ENCODE results near the gene CLN6.
"Not testable (repeated sequence)": the region's sequence is repeated elsewhere in the genome, so short reads cannot be mapped to it uniquely, and the experiment has no call there.

The CLN6 gene

GRCh38 chr15:68184616-68185480 is 44.7 kb downstream of the CLN6 start:
- H3K9ac ChIP-seq (ENCODE audit: low read length), result no peak overlapping the region
- no peaks in the 10 kb centered on the region for H3K27me3 ChIP-seq (ENCODE audit: control insufficient read depth, insufficient read depth, low read length)
- no peaks in the 10 kb centered on the region for H3K9me3 ChIP-seq (ENCODE audit: control insufficient read depth, insufficient read depth, low read depth, low read length)
- H3K4me1 ChIP-seq (ENCODE audit: control insufficient read depth, insufficient read depth, low read length), result no peaks in the 10 kb centered on the region
- H3K4me3 ChIP-seq (ENCODE audit: low read depth, low read length), result no peak overlapping the region
- no peak overlapping the region for H3K27ac ChIP-seq (ENCODE audit: low read depth, low read length)
- H3K36me3 ChIP-seq (ENCODE audit: control insufficient read depth, insufficient read depth, low read length), result peaks cover 81% of the 10 kb centered on the region

DNA sequence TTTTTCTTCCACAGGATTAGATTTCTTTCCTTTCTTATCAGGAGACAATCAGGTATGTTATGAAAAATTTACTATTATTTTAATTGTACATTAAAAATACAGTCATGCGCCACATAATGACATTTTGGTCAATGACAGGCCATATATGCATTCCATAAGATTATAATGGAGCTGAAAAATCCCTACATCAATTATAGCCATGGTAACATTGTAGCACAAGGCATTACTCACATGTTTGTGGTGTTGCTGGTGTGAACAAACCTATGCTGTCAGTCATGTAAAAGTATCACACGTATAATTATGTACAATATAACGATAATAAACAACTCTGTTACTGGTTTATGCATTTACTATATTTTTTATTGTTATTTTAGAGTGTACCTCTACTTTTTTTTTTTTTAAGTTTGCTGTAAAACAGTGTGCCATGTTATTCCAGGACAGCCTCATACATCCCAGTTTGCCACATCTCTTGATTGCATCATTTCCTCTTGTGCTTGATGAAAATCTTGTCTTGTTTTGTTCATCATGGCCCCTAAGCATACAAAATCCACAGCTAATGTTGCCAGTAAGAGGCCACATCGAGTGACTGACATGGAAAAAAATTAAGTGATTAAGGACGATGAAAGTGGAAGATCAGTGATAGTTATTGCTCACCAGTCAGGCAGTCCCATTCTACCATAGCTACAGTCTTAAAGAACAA is 45.8 kb downstream of the CLN6 start:
- no peak overlapping the region for H3K27ac ChIP-seq (ENCODE audit: low read depth, low read length)

DNA sequence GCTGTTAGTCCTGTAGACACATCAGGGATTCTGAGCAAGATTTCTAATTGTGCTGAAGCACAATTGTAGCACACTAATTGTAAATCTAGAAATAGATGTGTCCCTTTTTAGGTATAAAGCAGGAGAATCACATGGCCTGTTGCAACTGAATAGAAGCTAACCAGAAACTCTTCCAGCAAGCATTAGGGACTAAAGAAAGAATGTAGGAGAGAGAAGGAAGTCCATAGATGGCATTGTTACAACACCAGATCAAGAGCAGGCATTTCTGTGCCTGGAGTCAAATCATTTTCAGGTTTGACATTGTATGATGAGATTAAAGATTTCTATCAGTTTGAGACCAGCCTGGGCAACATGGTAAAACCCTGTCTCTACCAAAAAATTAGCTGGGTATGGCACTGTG is 51.8 kb downstream of the CLN6 start:
- H3K27me3 ChIP-seq (ENCODE audit: control insufficient read depth, insufficient read depth, low read length), result no peaks in the 10 kb centered on the region
- no peak overlapping the region for H3K9ac ChIP-seq (ENCODE audit: low read length)
- H3K4me1 ChIP-seq (ENCODE audit: control insufficient read depth, insufficient read depth, low read length), result no peaks in the 10 kb centered on the region
- peaks cover 64% of the 10 kb centered on the region for H3K36me3 ChIP-seq (ENCODE audit: control insufficient read depth, insufficient read depth, low read length)
- H3K27ac ChIP-seq (ENCODE audit: low read depth, low read length), result no peak overlapping the region
- no peak overlapping the region for H3K4me3 ChIP-seq (ENCODE audit: low read depth, low read length)
- no peaks in the 10 kb centered on the region for H3K9me3 ChIP-seq (ENCODE audit: control insufficient read depth, insufficient read depth, low read depth, low read length)

More for the DNA sequence above, 45.8 kb downstream of the CLN6 start:
- Histone ChIP-seq H3K9me3 (ENCODE audit: control insufficient read depth, insufficient read depth, low read depth, low read length) (no peaks in the 10 kb centered on the region), H3K27me3 (ENCODE audit: control insufficient read depth, insufficient read depth, low read length) (no peaks in the 10 kb centered on the region), H3K4me3 (ENCODE audit: low read depth, low read length) (no peak overlapping the region), H3K4me1 (ENCODE audit: control insufficient read depth, insufficient read depth, low read length) (no peaks in the 10 kb centered on the region), H3K36me3 (ENCODE audit: control insufficient read depth, insufficient read depth, low read length) (peaks cover 78% of the 10 kb centered on the region), H3K9ac (ENCODE audit: low read length) (no peak overlapping the region)

DNA sequence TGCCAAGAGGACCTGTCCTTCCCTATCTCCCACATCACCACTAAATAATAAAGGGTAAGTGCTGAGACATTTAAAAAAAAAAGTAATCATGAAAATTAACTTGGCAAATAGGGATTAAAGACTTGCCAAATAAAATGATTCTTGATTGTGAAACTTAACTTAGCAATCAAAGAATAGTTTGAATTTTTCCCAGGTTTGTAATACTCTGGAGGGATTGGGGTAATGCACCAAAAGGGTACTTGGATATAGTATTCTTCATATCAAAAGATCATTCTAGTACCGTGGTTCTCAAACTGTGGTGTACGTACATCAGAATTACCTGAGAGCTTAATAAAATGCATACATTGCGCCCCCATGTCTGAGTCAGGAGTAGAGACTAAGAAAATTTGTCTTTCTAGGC is 52.9 kb downstream of the CLN6 start:
- H3K27me3 ChIP-seq (ENCODE audit: control insufficient read depth, insufficient read depth, low read length), result no peaks in the 10 kb centered on the region
- H3K36me3 ChIP-seq (ENCODE audit: control insufficient read depth, insufficient read depth, low read length), result peaks cover 55% of the 10 kb centered on the region
- H3K27ac ChIP-seq (ENCODE audit: low read depth, low read length), result no peak overlapping the region
- no peak overlapping the region for H3K9ac ChIP-seq (ENCODE audit: low read length)
- no peaks in the 10 kb centered on the region for H3K9me3 ChIP-seq (ENCODE audit: control insufficient read depth, insufficient read depth, low read depth, low read length)
- no peaks in the 10 kb centered on the region for H3K4me1 ChIP-seq (ENCODE audit: control insufficient read depth, insufficient read depth, low read length)
- no peak overlapping the region for H3K4me3 ChIP-seq (ENCODE audit: low read depth, low read length)

DNA sequence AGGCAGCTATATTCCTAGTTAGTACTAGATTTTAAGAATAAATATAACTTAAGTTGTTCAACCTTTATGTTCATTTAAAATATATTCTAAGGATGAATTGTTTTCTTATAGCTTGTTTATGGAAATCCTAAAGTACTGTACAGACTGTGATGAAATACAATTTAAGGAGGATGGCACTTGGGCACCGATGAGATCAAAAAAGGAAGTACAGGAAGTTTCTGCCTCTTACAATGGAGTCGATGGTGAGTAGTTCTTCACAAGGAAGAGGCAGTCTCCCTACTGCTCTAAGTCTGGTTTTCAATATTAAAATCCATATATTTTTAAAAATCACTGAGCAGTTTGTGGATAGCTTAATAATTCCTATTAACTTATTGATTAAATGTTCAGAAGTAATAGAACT is 54.0 kb downstream of the CLN6 start:
- no peaks in the 10 kb centered on the region for H3K4me1 ChIP-seq (ENCODE audit: control insufficient read depth, insufficient read depth, low read length)
- peaks cover 45% of the 10 kb centered on the region for H3K36me3 ChIP-seq (ENCODE audit: control insufficient read depth, insufficient read depth, low read length)
- H3K4me3 ChIP-seq (ENCODE audit: low read depth, low read length), result no peak overlapping the region
- H3K27me3 ChIP-seq (ENCODE audit: control insufficient read depth, insufficient read depth, low read length), result no peaks in the 10 kb centered on the region
- H3K9ac ChIP-seq (ENCODE audit: low read length), result no peak overlapping the region
- no peaks in the 10 kb centered on the region for H3K9me3 ChIP-seq (ENCODE audit: control insufficient read depth, insufficient read depth, low read depth, low read length)
- no peak overlapping the region for H3K27ac ChIP-seq (ENCODE audit: low read depth, low read length)

GRCh38 chr15:68173119-68173518 is 56.4 kb downstream of the CLN6 start:
- no peaks in the 10 kb centered on the region for H3K4me1 ChIP-seq (ENCODE audit: control insufficient read depth, insufficient read depth, low read length)
- H3K9ac ChIP-seq (ENCODE audit: low read length), result no peak overlapping the region
- no peaks in the 10 kb centered on the region for H3K9me3 ChIP-seq (ENCODE audit: control insufficient read depth, insufficient read depth, low read depth, low read length)
- no peak overlapping the region for H3K4me3 ChIP-seq (ENCODE audit: low read depth, low read length)
- H3K27ac ChIP-seq (ENCODE audit: low read depth, low read length), result no peak overlapping the region
- no peaks in the 10 kb centered on the region for H3K27me3 ChIP-seq (ENCODE audit: control insufficient read depth, insufficient read depth, low read length)
- H3K36me3 ChIP-seq (ENCODE audit: control insufficient read depth, insufficient read depth, low read length), result peaks cover 36% of the 10 kb centered on the region

DNA sequence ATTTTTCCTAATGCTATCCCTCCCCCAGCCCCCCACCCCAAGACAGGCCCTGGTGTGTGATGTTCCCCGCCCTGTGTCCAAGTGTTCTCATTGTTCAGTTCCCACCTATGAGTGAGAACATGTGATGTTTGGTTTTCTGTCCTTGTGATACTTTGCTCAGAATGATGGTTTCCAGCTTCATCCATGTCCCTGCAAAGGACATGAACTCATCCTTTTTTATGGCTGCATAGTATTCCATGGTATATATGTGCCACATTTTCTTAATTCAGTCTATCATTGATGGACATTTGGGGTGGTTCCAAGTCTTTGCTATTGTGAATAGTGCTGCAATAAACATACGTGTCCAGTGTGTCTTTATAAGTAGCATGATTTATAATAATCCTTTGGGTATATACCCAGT is 57.5 kb downstream of the CLN6 start:
- not testable (repeated sequence) for H3K9me3 ChIP-seq (ENCODE audit: control insufficient read depth, insufficient read depth, low read depth, low read length); H3K4me3 ChIP-seq (ENCODE audit: low read depth, low read length); H3K4me1 ChIP-seq (ENCODE audit: control insufficient read depth, insufficient read depth, low read length); H3K27me3 ChIP-seq (ENCODE audit: control insufficient read depth, insufficient read depth, low read length); H3K27ac ChIP-seq (ENCODE audit: low read depth, low read length); H3K9ac ChIP-seq (ENCODE audit: low read length)
- H3K36me3 ChIP-seq (ENCODE audit: control insufficient read depth, insufficient read depth, low read length), result peaks cover 27% of the 10 kb centered on the region

DNA sequence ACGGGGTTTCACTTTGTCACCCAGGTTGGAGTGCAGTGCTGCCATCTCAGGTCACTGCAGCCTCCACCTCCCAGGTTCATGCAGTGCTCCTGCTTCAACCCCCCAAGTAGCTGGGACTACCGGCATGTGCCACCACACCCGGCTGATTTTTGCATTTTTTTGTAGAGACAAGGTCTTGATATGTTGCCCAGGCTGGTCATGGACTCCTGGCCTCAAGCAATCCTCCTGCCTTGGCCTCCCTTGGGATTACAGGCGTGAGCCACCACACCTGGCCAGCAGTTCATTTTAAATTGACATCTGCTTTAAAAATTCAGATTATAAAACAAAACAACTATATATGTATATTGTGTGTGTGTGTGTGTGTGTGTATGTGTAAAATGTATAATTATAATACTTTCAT is 62.7 kb downstream of the CLN6 start:
- Histone ChIP-seq H3K9me3 (ENCODE audit: control insufficient read depth, insufficient read depth, low read depth, low read length) (no peaks in the 10 kb centered on the region; the same call in 1 of the 2 replicates), H3K4me3 (ENCODE audit: low read depth, low read length) (no peak overlapping the region), H3K4me1 (ENCODE audit: control insufficient read depth, insufficient read depth, low read length) (no peaks in the 10 kb centered on the region), H3K9ac (ENCODE audit: low read length) (no peak overlapping the region), H3K27me3 (ENCODE audit: control insufficient read depth, insufficient read depth, low read length) (no peaks in the 10 kb centered on the region), H3K36me3 (ENCODE audit: control insufficient read depth, insufficient read depth, low read length) (peaks cover 11% of the 10 kb centered on the region), H3K27ac (ENCODE audit: low read depth, low read length) (no peak overlapping the region)

DNA sequence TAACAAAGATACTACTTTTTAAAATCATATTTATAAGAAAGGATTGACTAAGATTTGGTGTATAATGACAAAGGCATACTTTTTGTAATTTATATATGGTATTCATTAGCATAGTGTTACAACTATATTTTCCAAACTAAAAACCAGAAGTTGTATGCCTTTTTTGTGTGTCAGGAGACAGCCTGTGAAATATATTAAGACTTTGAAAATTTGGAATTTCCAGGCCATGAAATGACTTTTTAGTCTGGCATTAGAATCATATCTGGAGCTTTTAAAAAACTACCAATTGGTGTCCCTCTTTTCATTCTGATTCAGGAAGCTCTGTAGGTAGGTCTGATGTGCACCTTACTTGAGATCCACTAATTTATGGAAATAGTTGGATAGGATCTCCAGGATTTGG is 66.3 kb downstream of the CLN6 start:
- Histone ChIP-seq H3K36me3 (ENCODE audit: control insufficient read depth, insufficient read depth, low read length) (peaks cover 35% of the 10 kb centered on the region), H3K4me1 (ENCODE audit: control insufficient read depth, insufficient read depth, low read length) (no peaks in the 10 kb centered on the region), H3K9me3 (ENCODE audit: control insufficient read depth, insufficient read depth, low read depth, low read length) (no peaks in the 10 kb centered on the region; the same call in 1 of the 2 replicates), H3K9ac (ENCODE audit: low read length) (no peak overlapping the region), H3K4me3 (ENCODE audit: low read depth, low read length) (no peak overlapping the region), H3K27ac (ENCODE audit: low read depth, low read length) (no peak overlapping the region), H3K27me3 (ENCODE audit: control insufficient read depth, insufficient read depth, low read length) (no peaks in the 10 kb centered on the region)

GRCh38 chr15:68158046-68158628 is 71.4 kb downstream of the CLN6 start:
- Histone ChIP-seq H3K9me3 (ENCODE audit: control insufficient read depth, insufficient read depth, low read depth, low read length) (no peaks in the 10 kb centered on the region; the same call in 1 of the 2 replicates), H3K9ac (ENCODE audit: low read length) (no peak overlapping the region), H3K27me3 (ENCODE audit: control insufficient read depth, insufficient read depth, low read length) (no peaks in the 10 kb centered on the region), H3K4me3 (ENCODE audit: low read depth, low read length) (no peak overlapping the region), H3K4me1 (ENCODE audit: control insufficient read depth, insufficient read depth, low read length) (no peaks in the 10 kb centered on the region), H3K27ac (ENCODE audit: low read depth, low read length) (no peak overlapping the region), H3K36me3 (ENCODE audit: control insufficient read depth, insufficient read depth, low read length) (peaks cover 36% of the 10 kb centered on the region)

DNA sequence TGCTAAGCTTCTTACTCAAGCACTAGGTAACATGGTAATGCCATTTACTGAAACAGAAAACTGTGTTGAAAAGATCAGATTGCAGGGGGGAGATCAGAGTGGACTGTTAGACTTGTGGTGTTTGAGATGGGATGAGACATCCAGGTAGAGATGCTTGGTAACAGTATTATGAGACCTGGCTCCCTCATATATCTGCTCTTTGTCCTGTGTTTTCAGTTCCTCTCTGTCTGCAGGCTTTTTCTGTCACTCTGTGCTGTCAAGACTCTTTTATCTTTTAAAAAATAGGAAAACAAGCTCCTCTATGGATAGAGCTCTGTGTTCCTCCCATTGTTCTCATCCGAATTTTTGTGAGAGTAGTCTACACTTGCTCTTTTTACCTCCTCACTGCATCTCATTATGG is 72.5 kb downstream of the CLN6 start:
- Histone ChIP-seq H3K9me3 (ENCODE audit: control insufficient read depth, insufficient read depth, low read depth, low read length) (no peaks in the 10 kb centered on the region; the same call in 1 of the 2 replicates), H3K27me3 (ENCODE audit: control insufficient read depth, insufficient read depth, low read length) (no peaks in the 10 kb centered on the region), H3K36me3 (ENCODE audit: control insufficient read depth, insufficient read depth, low read length) (peaks cover 36% of the 10 kb centered on the region), H3K4me1 (ENCODE audit: control insufficient read depth, insufficient read depth, low read length) (no peaks in the 10 kb centered on the region), H3K4me3 (ENCODE audit: low read depth, low read length) (no peak overlapping the region), H3K27ac (ENCODE audit: low read depth, low read length) (no peak overlapping the region), H3K9ac (ENCODE audit: low read length) (no peak overlapping the region)
